HepG2 (cell line): ENCODE data around the gene MRPL2. TPM values are rescaled to one million over a fixed set of nuclear protein-coding genes. Genes with fewer than 3 reads are reported as not detected.

Experiments
- ARID3A ChIP-seq: IDR thresholded peaks from 2 replicates; pipeline ENCODE4 v1.6.1; 2012; ENCODE audit warnings: low read depth, low read length, improper control_type of control experiment
- FOXM1 ChIP-seq: sonication (generic); formaldehyde crosslinking; IDR thresholded peaks from 2 replicates; pipeline ENCODE4 v1.5.0; 2020; ENCODE audit warnings: missing genetic modification reagents
- FOXP4 ChIP-seq: sonication (generic); formaldehyde crosslinking; IDR thresholded peaks from 2 replicates; pipeline ENCODE4 v1.4.0; 2020; ENCODE audit warnings: missing genetic modification reagents
- GATAD1 ChIP-seq: IDR thresholded peaks from 2 replicates; pipeline ENCODE4 v1.6.1; 2016; ENCODE audit warnings: missing genetic modification reagents, missing compliant biosample characterization
- HMG20A ChIP-seq: IDR thresholded peaks from 2 replicates; pipeline ENCODE4 v1.6.1; 2016; ENCODE audit warnings: borderline replicate concordance
- HMG20B ChIP-seq: conservative IDR thresholded peaks from 2 replicates; pipeline ENCODE4 v1.6.1; 2016; ENCODE audit warnings: missing genetic modification reagents, missing compliant biosample characterization
- MNT ChIP-seq: fragments of 450-650 bp; IDR thresholded peaks from 2 replicates; pipeline ENCODE4 v1.6.1; 2016
- PCBP2 ChIP-seq: fragments of 200-400 bp; formaldehyde crosslinking; optimal IDR thresholded peaks from 2 replicates; pipeline ENCODE3; 2018; ENCODE audit warnings: low read length, low read depth; ENCODE audit not compliant: poor library complexity, severe bottlenecking
- RAD51 ChIP-seq: fragments of 450-650 bp; IDR thresholded peaks from 2 replicates; pipeline ENCODE4 v1.6.1; 2016; ENCODE audit warnings: borderline replicate concordance
- SNAI1 ChIP-seq: sonication (generic); formaldehyde crosslinking; IDR thresholded peaks from 2 replicates; pipeline ENCODE4 v1.5.0; 2020; ENCODE audit warnings: mild to moderate bottlenecking, missing genetic modification reagents, borderline replicate concordance
- TEAD2 ChIP-seq: sonication (generic); formaldehyde crosslinking; IDR thresholded peaks from 2 replicates; pipeline ENCODE4 v1.9.0; 2021; ENCODE audit warnings: missing genetic modification reagents
- ZNF329 ChIP-seq: sonication (generic); formaldehyde crosslinking; IDR thresholded peaks from 2 replicates; pipeline ENCODE4 v1.9.0; 2021; ENCODE audit warnings: low read depth, mild to moderate bottlenecking, missing genetic modification reagents
- ZNF331 ChIP-seq: sonication (generic); formaldehyde crosslinking; IDR thresholded peaks from 2 replicates; pipeline ENCODE4 v1.4.0; 2020; ENCODE audit warnings: missing genetic modification reagents
- ZNF530 ChIP-seq: sonication (generic); formaldehyde crosslinking; IDR thresholded peaks from 2 replicates; pipeline ENCODE4 v1.5.0; 2020; ENCODE audit warnings: low read depth, mild to moderate bottlenecking, missing genetic modification reagents
- ZNF570 ChIP-seq: sonication (generic); formaldehyde crosslinking; IDR thresholded peaks from 2 replicates; pipeline ENCODE4 v1.4.0; 2020; ENCODE audit warnings: mild to moderate bottlenecking, missing genetic modification reagents, borderline replicate concordance
- ZNF589 ChIP-seq: sonication (generic); formaldehyde crosslinking; conservative IDR thresholded peaks from 2 replicates; pipeline ENCODE4 v1.8.0; 2022; ENCODE audit warnings: mild to moderate bottlenecking, moderate library complexity, missing genetic modification reagents
- ZNF616 ChIP-seq: sonication (generic); formaldehyde crosslinking; IDR thresholded peaks from 2 replicates; pipeline ENCODE4 v1.5.0; 2020; ENCODE audit warnings: low read depth, mild to moderate bottlenecking, missing genetic modification reagents
- ZNF691 ChIP-seq: sonication (generic); formaldehyde crosslinking; IDR thresholded peaks from 2 replicates; pipeline ENCODE4 v1.4.0; 2020; ENCODE audit warnings: missing genetic modification reagents, low read depth, mild to moderate bottlenecking, borderline replicate concordance
- ZNF83 ChIP-seq: sonication (generic); formaldehyde crosslinking; IDR thresholded peaks from 2 replicates; pipeline ENCODE4 v1.4.0; 2020; ENCODE audit warnings: missing genetic modification reagents, mild to moderate bottlenecking, borderline replicate concordance
- ZSCAN20 ChIP-seq: sonication (generic); formaldehyde crosslinking; IDR thresholded peaks from 2 replicates; pipeline ENCODE4 v1.4.0; 2020; ENCODE audit warnings: missing genetic modification reagents, mild to moderate bottlenecking, borderline replicate concordance
- polyA plus RNA-seq, 8 experiments: library from polyadenylated mRNA; depleted of rRNA in 3 of 8; stranded (reverse) in 7 of 8; unstranded in 1 of 8; fragments of >200 nt; fragmentation: Illumina TruSeq in 4 of 8; extraction: Trizol in 4 of 8; gene quantifications; 2 replicates each; pipeline versions ENCODE4 v1.2.1 to v1.2.3, GENCODE V29; 2011 to 2016; ENCODE audit warnings: low read depth in 4 of 8, missing spikeins in 1 of 8, mixed read lengths in 1 of 8; ENCODE audit not compliant: insufficient read depth in 1 of 8
- total RNA-seq, 5 experiments: library from RNA; depleted of rRNA; stranded (reverse); fragments of >200 nt; fragmentation: Illumina TruSeq; extraction: Trizol; gene quantifications; 2 replicates each; pipeline ENCODE4 v1.2.3, GENCODE V29; 2016; ENCODE audit warnings: low read depth in 1 of 5

Gene MRPL2
- total and polyA plus RNA-seq, 2 of the 13 experiments (the other 11 are each of a cell fraction or from before 2014, with no cell fraction given) = 56.8 to 65.6 TPM

GRCh38 chr6:43053545-43054205 lies 5.6 kb downstream of the MRPL2 start, which contains the start of gene CUL7 (continued):
- TF ChIP-seq GATAD1 (CRISPR knock-in tag) (peak; percentile 91), ZNF570 (CRISPR knock-in tag) (no peak), ZNF329 (CRISPR knock-in tag) (peak; percentile 55; the same call in 1 of the 2 replicates), HMG20B (CRISPR knock-in tag) (no peak; the same call in 1 of the 2 replicates), PCBP2 (no peak), ZNF530 (no peak), MNT (no peak; the same call in 1 of the 2 replicates), ZNF83 (CRISPR knock-in tag) (peak; percentile 51), ZNF616 (CRISPR knock-in tag) (0 out of 2 replicates have a peak, but pooled peaks have one; percentile 60), ZNF589 (CRISPR knock-in tag) (no peak), HMG20A (peak; percentile 28; the same call in 1 of the 2 replicates), TEAD2 (CRISPR knock-in tag) (no peak), ARID3A (no peak), FOXP4 (CRISPR knock-in tag) (peak; percentile 79), ZNF331 (CRISPR knock-in tag) (peak; percentile 97), RAD51 (no peak), FOXM1 (CRISPR knock-in tag) (no peak), ZNF691 (CRISPR knock-in tag) (peak; percentile 98), ZSCAN20 (no peak), SNAI1 (peak; percentile 84; the same call in 1 of the 2 replicates)
